AG04449 (cell line): ENCODE data around the gene CIT.

Experiments used
- CTCF ChIA-PET: fragments of 350-600 bp; formaldehyde crosslinking; extraction: SDS; loops from one replicate; lab custom pipeline; 2021; ENCODE audit warnings: antibody characterized with exemption; lab: Yijun Ruan, JAX
- POLR2A ChIA-PET: fragments of 400-600, 350-600 bp; formaldehyde crosslinking; extraction: SDS; loops from one replicate; lab custom pipeline; 2020; ENCODE audit warnings: antibody characterized with exemption, inconsistent platforms; lab: Yijun Ruan, JAX
- DNase-seq: peaks from one replicate; pipeline ENCODE4 v3.0.0-alpha.2; 2010; ENCODE audit warnings: low read depth, low spot score
- H3K4me3 ChIP-seq: 2 replicates; pipeline ENCODE4 v1.5.1; 2011; ENCODE audit warnings: low read depth, mild to moderate bottlenecking, control low read depth, low read length
- TF ChIP-seq, protein P1 (sequence below): IDR thresholded peaks from one replicate; pipeline ENCODE4 v1.5.1; 2011; ENCODE audit warnings: mild to moderate bottlenecking, moderate library complexity, low read length, control low read depth, inconsistent platforms; ENCODE audit not compliant: insufficient read depth; ENCODE audit errors: missing control alignments

CIT gene

DNA sequence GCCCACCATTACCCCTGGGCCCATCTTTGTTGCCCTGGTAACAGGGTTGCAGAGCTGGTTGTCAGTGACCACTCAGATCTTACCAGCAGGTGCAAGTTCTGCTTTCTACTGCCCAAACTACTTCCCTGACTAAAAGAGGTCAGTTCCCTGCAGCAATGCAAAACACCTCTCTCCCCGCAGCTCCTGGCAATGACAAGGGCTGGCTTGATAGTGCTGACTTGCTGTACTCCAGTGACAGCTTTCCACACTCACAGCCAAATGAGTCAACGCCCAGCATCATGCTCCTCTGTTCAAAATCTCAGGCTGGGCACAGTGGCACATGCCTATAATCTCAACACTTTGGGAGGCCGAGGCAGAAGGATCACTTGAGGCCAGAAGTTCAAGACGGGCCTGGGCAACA lies 90.6 kb downstream of the CIT start:
- CTCF ChIA-PET = no interaction called here
- POLR2A ChIA-PET = no interaction called here
- no peak overlapping the region for H3K4me3 ChIP-seq
- no peak for DNase-seq
- TF ChIP-seq, protein P1, sequence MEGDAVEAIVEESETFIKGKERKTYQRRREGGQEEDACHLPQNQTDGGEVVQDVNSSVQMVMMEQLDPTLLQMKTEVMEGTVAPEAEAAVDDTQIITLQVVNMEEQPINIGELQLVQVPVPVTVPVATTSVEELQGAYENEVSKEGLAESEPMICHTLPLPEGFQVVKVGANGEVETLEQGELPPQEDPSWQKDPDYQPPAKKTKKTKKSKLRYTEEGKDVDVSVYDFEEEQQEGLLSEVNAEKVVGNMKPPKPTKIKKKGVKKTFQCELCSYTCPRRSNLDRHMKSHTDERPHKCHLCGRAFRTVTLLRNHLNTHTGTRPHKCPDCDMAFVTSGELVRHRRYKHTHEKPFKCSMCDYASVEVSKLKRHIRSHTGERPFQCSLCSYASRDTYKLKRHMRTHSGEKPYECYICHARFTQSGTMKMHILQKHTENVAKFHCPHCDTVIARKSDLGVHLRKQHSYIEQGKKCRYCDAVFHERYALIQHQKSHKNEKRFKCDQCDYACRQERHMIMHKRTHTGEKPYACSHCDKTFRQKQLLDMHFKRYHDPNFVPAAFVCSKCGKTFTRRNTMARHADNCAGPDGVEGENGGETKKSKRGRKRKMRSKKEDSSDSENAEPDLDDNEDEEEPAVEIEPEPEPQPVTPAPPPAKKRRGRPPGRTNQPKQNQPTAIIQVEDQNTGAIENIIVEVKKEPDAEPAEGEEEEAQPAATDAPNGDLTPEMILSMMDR = no peak

DNA sequence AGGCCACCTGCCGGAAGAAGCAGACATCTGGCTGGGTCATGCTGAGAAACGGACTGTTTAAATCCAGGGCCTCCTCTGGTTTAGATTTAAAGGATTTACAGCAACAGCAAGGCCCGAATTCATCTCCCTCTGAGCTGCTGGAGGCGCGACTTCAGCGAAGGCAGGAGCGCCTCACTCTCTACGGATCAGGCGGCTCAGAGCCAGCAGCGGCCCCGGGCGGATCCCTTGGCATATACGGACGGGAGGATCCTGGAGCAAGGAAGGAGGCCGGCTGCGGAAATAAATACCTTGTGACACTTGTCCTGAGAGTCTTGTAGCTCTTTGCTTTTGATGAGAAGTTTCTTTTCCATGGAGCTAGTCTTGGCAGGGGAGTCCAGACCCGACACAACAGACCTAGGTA lies 92.4 kb downstream of the CIT start:
- no peak for DNase-seq
- ChIA-PET CTCF (interaction anchor here (7.4 kb wide), 1 partner anchor 14 kb away, joined by 152 read pairs; no protein-coding TSS in a partner anchor), POLR2A (no interaction called here)
- H3K4me3 ChIP-seq = no peak overlapping the region
- TF ChIP-seq, protein P1 = no peak

DNA sequence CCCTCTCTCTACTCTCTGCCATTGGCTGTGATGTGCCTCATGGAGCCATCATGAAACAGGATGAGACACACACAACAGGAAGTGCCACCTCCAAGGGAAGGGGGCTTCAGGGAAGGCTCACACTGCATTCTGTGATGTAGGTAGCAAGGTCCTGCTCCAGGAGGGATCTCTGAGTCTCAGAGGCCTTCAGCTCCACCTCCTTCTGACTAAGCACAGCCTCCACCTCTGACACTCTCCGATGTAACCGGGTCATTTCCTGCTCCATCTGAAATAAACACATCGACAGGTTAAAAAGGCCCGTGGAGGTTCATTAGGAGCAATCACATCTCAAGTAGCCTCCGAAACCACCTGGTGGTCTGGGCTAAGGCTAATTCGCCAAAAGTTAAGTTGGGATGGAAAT lies 93.3 kb downstream of the CIT start:
- ChIA-PET CTCF (interaction anchor here (7.4 kb wide), 1 partner anchor 15 kb away, joined by 152 read pairs; no protein-coding TSS in a partner anchor), POLR2A (no interaction called here)
- no peak for DNase-seq
- TF ChIP-seq, protein P1 = no peak
- H3K4me3 ChIP-seq = no peak overlapping the region

DNA sequence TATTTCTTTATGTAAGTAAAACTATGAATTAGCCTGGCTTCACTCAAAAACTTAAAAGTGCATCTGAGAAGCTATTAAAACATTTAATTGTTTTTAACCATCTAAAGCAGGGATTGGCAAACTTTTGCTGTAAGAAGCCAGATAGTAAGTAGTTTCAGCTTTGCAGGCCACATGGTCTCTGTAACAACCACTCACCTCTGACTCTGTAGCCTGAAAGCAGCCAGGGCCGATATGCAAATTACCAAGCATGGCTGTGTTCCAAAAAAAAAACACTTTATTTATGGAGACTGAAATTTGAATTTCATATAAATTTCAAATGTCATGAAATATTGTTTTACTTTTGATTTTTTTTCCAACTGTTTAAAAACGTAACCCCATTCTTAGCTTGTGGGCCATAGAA lies 95.3 kb downstream of the CIT start:
- no peak overlapping the region for H3K4me3 ChIP-seq
- ChIA-PET CTCF (interaction anchor here (1.0 to 7.4 kb wide), 23 partner anchors 10 to 123 kb away, joined by 3 to 152 read pairs (median 7); no protein-coding TSS in a partner anchor), POLR2A (no interaction called here)
- DNase-seq = no peak
- TF ChIP-seq, protein P1 = no peak

DNA sequence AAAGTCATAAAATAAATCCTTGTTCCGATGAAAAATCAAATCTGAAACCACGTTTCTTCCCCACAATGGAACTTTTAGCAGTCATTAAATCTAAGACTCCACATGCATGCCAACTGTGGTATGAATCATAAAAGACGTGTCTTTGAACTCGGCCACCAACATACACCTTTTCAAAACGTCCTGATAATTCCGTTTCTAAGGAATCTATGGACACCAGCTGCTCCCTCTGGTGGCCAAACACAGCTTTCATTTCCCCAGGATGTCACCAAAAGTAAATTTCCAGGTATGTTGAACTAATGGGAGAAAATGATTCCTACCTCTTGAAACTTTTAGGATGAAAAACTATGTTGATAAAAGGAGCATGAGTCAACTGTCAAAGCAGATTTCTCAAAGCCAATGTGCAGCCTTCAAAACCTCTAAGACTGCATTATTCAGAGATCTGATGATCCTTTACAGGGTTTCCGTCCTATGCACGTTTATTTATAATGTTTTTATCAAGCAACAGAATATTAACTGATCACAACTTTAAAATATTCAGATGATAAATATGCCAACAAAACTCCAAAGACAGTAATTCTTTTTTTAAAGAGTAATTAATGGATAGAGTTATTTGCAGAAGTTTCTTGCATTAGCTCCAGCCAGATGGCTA lies 96.2 kb downstream of the CIT start:
- no peak for DNase-seq
- ChIA-PET CTCF (interaction anchor here (0.8 to 7.4 kb wide), 33 partner anchors 8 to 1404 kb away, joined by 3 to 152 read pairs (median 6); partner anchors contain the start of gene PRKAB1), POLR2A (no interaction called here)

More for the DNA sequence above, 96.2 kb downstream of the CIT start:
- peak overlapping the region; percentile 31; the same call in 1 of the 2 replicates for H3K4me3 ChIP-seq
- TF ChIP-seq, protein P1 = peak; percentile 70
